Peyer's patch (tissue), 4 donors: Measurements from ENCODE around the gene ARRDC4.

Experiments used
- POLR2A ChIP-seq, 2 donors: fragments of 450-650 bp; IDR thresholded peaks; one replicate each; pipeline ENCODE4 v1.5.1; 2017; ENCODE audit warnings: antibody characterized with exemption in 2 of 2, mild to moderate bottlenecking in 2 of 2, moderate library complexity in 2 of 2
- TF ChIP-seq, protein P1 (sequence below), 6 experiments: fragments of 450-650 bp in 4 of 6; fragments of 200-600 bp in 2 of 6; sonication (generic) in 1 of 6; IDR thresholded peaks; one replicate each; pipeline ENCODE4 v1.5.1; 2017 to 2019; ENCODE audit warnings: antibody characterized with exemption in 6 of 6, mild to moderate bottlenecking in 3 of 6, moderate library complexity in 1 of 6

DNA sequence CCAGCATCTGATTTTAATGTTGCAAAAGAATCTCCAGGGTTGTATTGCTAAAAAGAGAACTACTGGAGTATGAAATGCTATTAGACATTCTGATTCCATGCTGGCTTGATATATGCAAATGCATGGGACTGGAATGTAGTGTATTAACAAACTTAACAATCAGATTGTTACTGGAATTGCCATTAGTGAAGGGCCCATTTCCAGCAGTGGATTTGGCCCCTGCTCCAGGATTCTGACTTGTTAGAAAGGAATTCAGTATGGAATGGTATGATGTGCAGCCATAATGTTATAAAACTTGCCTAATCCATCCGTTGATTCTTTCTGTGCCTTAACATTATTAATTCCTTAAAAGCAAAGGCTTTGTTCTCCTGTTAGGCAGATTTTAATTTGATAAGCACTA is 7.9 kb downstream of the ARRDC4 start:
- TF ChIP-seq, protein P1, sequence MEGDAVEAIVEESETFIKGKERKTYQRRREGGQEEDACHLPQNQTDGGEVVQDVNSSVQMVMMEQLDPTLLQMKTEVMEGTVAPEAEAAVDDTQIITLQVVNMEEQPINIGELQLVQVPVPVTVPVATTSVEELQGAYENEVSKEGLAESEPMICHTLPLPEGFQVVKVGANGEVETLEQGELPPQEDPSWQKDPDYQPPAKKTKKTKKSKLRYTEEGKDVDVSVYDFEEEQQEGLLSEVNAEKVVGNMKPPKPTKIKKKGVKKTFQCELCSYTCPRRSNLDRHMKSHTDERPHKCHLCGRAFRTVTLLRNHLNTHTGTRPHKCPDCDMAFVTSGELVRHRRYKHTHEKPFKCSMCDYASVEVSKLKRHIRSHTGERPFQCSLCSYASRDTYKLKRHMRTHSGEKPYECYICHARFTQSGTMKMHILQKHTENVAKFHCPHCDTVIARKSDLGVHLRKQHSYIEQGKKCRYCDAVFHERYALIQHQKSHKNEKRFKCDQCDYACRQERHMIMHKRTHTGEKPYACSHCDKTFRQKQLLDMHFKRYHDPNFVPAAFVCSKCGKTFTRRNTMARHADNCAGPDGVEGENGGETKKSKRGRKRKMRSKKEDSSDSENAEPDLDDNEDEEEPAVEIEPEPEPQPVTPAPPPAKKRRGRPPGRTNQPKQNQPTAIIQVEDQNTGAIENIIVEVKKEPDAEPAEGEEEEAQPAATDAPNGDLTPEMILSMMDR (IDR thresholded peaks at IDR 0.05): no peak
- no peak for TF ChIP-seq POLR2A (IDR thresholded peaks at IDR 0.05)
